Gastroesophageal sphincter (tissue), 4 donors: ENCODE results near the gene TTC39C. TPM values are rescaled to one million over a fixed set of nuclear protein-coding genes. Genes with fewer than 3 reads are reported as not detected.
A peak's percentile ranks its signal among the peaks of the same experiment; 100 is the strongest.

Source experiments
- ATAC-seq: fragments of 150-250 bp; one replicate; pipeline ENCODE4 v1.9.1; 2016; ENCODE audit warnings: mild to moderate bottlenecking, moderate library complexity
- H3K27ac ChIP-seq, 4 donors: fragments of 200-600 bp; sonication (generic) in 3 of 4; 1 replicate in 3 of 4; 2 replicates in 1 of 4; pipeline ENCODE4 v1.5.1; 2016 to 2019
- H3K27me3 ChIP-seq: fragments of 200-600 bp; sonication (generic); one replicate; pipeline ENCODE4 v1.5.1; 2019
- H3K36me3 ChIP-seq, 2 donors: fragments of 200-600 bp; sonication (generic); one replicate each; pipeline ENCODE4 v1.5.1; 2019; ENCODE audit warnings: control low read depth in 1 of 2
- H3K4me1 ChIP-seq, 3 donors: fragments of 200-600 bp; sonication (generic); 1 replicate in 2 of 3; 2 replicates in 1 of 3; pipeline ENCODE4 v1.5.1; 2016 to 2019; ENCODE audit warnings: control low read depth in 2 of 3
- H3K4me3 ChIP-seq, 2 donors: fragments of 200-600 bp; sonication (generic); one replicate each; pipeline ENCODE4 v1.5.1; 2019; ENCODE audit warnings: mild to moderate bottlenecking in 1 of 2, moderate library complexity in 1 of 2
- H3K9me3 ChIP-seq, 3 donors: fragments of 200-600 bp; sonication (generic); one replicate each; pipeline ENCODE4 v1.5.1; 2017 to 2019; ENCODE audit warnings: control low read depth in 2 of 3
- EP300 ChIP-seq: sonication (generic); formaldehyde crosslinking; IDR thresholded peaks from one replicate; pipeline ENCODE4 v1.6.1; 2017; ENCODE audit warnings: antibody characterized with exemption, mild to moderate bottlenecking
- POLR2A ChIP-seq, 2 donors: fragments of 450-650 bp; IDR thresholded peaks; one replicate each; pipeline ENCODE4 v1.6.1; 2017; ENCODE audit warnings: antibody characterized with exemption in 2 of 2, mild to moderate bottlenecking in 2 of 2, moderate library complexity in 1 of 2
- POLR2AphosphoS5 ChIP-seq: sonication (generic); formaldehyde crosslinking; IDR thresholded peaks from one replicate; pipeline ENCODE4 v1.6.1; 2017; ENCODE audit warnings: antibody characterized with exemption
- WGBS, 2 donors: methylation state at CpG; one replicate each; pipeline ENCODE4 v1.1.5; 2018; ENCODE audit warnings: low coverage in 1 of 2; 5-methylcytosine and 5-hydroxymethylcytosine counted together
- total RNA-seq, 4 donors: library from RNA; depleted of rRNA; stranded (reverse); fragments of >200 nt; gene quantifications; one replicate each; pipeline ENCODE4 v1.1.0, GENCODE V29; 2016
- TF ChIP-seq, protein P1 (sequence below), 4 experiments: fragments of 200-600 bp in 2 of 4; fragments of 450-650 bp in 2 of 4; sonication (generic) in 1 of 4; IDR thresholded peaks; one replicate each; pipeline ENCODE4 v1.5.1; 2017 to 2019; ENCODE audit warnings: antibody characterized with exemption in 4 of 4, mild to moderate bottlenecking in 2 of 4, moderate library complexity in 2 of 4

TTC39C gene
- total RNA-seq, result 10 to 100 TPM; 20.9 to 37.7 (median 33.6) TPM

DNA sequence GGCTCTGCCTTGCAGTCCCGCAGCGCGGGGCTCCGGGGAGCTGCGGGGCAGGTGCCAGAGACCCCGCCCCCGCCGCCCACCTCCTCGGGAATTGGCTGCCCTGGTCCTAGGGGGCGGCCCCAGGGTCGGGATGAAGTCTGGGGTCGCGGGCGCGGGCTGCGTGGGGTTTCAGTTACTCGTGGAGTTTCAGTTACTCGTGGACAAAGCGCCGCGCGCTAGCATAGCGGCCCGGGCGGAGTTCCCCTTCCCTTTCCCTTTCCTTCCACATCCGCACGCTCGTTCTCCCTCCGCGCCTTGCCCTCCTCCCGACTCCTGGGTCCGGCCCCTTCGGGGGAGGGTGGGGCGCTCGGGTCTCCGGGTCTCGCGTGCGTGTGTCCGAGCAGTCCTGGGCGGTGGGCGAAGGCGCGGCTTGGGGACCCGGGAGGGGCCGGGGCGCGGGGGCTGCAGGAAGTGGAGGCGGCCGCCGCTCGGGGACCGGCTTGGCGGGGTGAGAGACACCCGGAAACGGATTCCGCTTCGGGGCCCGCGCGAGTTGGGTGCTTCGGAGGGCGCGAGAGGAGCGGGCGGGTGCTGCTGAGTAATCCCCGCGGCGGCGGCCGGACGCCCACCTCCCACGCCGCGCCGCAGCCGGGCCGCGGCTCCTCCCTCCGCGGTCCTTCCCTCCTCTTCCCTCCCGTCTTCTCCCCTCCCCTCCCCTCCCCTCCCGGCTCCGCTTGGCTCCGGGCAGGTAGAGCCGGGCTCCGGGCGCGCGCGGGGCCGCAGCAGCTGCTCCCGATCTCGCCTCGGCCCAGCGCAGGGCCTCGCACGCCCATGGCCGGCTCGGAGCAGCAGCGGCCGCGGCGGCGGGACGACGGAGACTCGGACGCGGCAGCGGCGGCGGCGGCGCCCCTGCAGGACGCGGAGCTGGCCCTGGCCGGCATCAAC is at the start of gene TTC39C:
Gene TTC39C, plus strand, starts transcription at position 693 of the 924 bp plus-strand sequence. Its CDS starts 118 bp downstream, at position 811.
- Histone ChIP-seq H3K36me3 (peaks cover 0 to 5% of the 10 kb centered on the region in 2 donors), H3K27ac (peak within 1 kb of the TSS; percentile 72 to 91 (median 90)), H3K9me3 (no peaks in the 10 kb centered on the region), H3K27me3 (no peaks in the 10 kb centered on the region), H3K4me3 (peak within 1 kb of the TSS; percentile 94 to 96), H3K4me1 (peaks cover 0 to 27% (median 0%) of the 10 kb centered on the region in 3 donors)
- TF ChIP-seq POLR2AphosphoS5, result no peak
- TF ChIP-seq, protein P1, sequence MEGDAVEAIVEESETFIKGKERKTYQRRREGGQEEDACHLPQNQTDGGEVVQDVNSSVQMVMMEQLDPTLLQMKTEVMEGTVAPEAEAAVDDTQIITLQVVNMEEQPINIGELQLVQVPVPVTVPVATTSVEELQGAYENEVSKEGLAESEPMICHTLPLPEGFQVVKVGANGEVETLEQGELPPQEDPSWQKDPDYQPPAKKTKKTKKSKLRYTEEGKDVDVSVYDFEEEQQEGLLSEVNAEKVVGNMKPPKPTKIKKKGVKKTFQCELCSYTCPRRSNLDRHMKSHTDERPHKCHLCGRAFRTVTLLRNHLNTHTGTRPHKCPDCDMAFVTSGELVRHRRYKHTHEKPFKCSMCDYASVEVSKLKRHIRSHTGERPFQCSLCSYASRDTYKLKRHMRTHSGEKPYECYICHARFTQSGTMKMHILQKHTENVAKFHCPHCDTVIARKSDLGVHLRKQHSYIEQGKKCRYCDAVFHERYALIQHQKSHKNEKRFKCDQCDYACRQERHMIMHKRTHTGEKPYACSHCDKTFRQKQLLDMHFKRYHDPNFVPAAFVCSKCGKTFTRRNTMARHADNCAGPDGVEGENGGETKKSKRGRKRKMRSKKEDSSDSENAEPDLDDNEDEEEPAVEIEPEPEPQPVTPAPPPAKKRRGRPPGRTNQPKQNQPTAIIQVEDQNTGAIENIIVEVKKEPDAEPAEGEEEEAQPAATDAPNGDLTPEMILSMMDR (IDR thresholded peaks at IDR 0.05), result no peak
- peak; percentile 49 to 53 for TF ChIP-seq POLR2A (IDR thresholded peaks at IDR 0.05)
- no peak for TF ChIP-seq EP300
- WGBS, 2 donors, result no CpG with 5 or more reads among the region's 118 CpGs
- ATAC-seq, result peak; percentile 82

DNA sequence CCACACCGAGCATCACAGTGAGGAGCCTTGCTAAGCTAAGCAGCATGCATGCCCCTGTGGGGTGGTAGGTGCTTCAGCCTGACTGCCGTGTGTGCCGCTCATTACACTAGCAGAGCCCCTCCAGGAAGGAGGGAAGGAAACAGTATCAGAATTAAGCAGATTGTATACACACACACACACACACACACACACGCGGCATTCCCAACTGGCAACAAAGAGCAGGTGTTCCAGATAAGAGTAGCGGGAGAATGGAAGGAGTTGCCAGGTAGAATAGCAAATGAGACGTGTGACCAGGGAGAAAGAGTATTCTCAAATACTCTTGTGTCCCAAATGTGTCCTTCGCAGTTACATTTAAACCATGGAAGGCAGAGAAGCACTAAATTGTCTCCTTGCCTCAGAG is 47.6 kb upstream of the TTC39C start:
- Histone ChIP-seq H3K4me3 (no peak overlapping the region), H3K36me3 (no peaks in the 10 kb centered on the region), H3K4me1 (peaks cover 0 to 20% (median 4%) of the 10 kb centered on the region in 3 donors), H3K27me3 (no peaks in the 10 kb centered on the region), H3K9me3 (no peaks in the 10 kb centered on the region), H3K27ac (no peak overlapping the region)
- no peak for ATAC-seq
- TF ChIP-seq POLR2A (IDR thresholded peaks at IDR 0.05) (no peak), POLR2AphosphoS5 (no peak)
- TF ChIP-seq, protein P1 (IDR thresholded peaks at IDR 0.05), result no peak
- 86 to 90% methylated on average over 2 to 8 of the region's 8 CpGs for WGBS, 2 donors

DNA sequence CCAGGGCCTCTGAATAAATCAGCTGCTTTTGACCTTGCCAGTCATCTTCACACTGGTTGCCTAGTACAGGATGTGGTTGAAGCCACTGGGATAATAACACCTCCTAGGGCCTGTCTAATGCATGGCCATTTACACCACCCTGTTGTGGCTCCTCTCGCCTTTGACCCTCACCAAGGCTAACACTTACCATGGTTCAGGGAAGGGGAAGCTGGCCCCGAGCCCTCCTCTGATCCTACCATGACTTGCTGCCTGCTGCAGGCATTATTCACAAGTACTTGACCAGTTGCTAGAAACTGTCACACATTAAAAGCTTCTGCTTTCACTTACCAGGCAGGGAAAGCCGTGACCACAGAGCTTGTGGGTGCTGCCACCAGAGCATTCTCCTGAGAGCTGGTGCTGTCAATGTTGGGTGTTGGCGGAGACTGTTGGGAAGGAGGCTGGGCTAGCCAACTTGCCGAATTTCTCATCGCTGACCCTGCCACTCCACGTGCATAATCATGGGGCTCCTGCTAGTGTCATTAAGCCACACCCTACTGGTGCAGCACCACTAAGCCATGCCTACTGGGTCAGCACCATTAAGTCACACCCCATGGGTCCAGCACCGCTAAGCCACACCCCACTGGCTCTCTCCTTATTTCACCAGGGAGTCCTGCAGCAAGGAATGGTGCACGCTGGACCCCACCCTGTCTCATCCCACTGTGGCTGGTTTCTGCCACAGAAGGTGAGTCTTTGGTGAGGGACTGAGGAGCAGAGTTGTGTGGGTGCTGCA is 47.0 kb upstream of the TTC39C start:
- H3K36me3 ChIP-seq, result no peaks in the 10 kb centered on the region
- WGBS, 2 donors, result 50 to 100% methylated on average over 1 of the region's 9 CpGs
- TF ChIP-seq EP300 (no peak), POLR2AphosphoS5 (no peak), POLR2A (IDR thresholded peaks at IDR 0.05) (no peak)
- TF ChIP-seq, protein P1 (IDR thresholded peaks at IDR 0.05), result no peak
- H3K27me3 ChIP-seq, result no peaks in the 10 kb centered on the region
- H3K4me1 ChIP-seq, result peaks cover 0 to 20% (median 4%) of the 10 kb centered on the region in 3 donors
- H3K4me3 ChIP-seq, result no peak overlapping the region
- no peak overlapping the region for H3K27ac ChIP-seq
- peak; percentile 22 for ATAC-seq
- H3K9me3 ChIP-seq, result no peaks in the 10 kb centered on the region

DNA sequence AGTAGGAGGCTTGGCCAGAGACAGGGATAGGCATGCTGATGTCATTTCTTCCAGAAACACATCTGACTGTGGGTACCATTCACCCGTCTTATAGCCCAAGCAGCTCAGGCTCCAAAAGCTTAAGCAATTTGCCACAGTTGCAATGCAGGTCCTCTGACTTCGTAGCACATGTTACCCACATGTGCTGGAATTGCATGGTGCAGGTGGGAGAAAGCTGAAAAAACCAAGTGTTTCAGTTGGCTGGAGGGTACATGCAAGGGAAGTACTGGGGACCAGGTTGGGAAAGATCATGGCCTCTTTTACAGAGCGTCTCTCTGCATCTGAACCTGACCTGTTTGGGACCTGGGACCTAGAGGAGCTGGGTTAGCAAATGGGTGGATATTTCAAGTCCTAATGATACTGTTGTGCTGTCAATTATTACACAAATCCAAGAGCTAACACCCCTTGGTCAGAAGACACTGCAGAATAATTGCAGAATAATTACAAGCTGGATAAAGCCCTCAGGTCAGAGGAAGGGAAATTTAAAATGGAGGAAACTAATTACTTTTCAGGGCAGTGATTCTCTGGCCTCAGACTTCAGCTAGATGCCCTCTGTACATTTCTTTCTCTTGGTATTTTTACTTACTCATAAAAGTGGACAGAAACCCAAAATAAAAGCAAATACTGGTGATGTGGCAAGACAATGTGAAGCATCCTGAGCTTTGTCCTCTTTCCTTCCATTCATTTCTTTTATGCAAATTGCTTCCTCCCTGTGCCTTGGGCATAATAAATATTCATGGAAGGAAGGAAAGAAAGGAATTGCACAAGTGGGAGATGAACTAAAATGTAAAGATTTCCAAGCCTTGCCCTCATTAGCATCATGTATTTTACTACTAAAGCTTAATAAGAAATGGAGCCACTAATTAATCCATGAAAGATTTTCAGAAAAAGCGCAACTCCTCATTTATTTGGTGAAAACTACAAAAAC is 45.6 kb upstream of the TTC39C start:
- H3K36me3 ChIP-seq, result no peaks in the 10 kb centered on the region
- H3K4me1 ChIP-seq, result peaks cover 0 to 20% (median 4%) of the 10 kb centered on the region in 3 donors
- H3K27ac ChIP-seq, result no peak overlapping the region
- 100% methylated on average over 2 of the region's 4 CpGs; no CpG with 5 or more reads in 1 of the 2 donors for WGBS, 2 donors
- no peaks in the 10 kb centered on the region for H3K9me3 ChIP-seq
- H3K4me3 ChIP-seq, result no peak overlapping the region
- TF ChIP-seq EP300, result no peak
- TF ChIP-seq, protein P1 (IDR thresholded peaks at IDR 0.05), result no peak
- no peak for TF ChIP-seq POLR2A (IDR thresholded peaks at IDR 0.05)
- no peak for TF ChIP-seq POLR2AphosphoS5
- no peaks in the 10 kb centered on the region for H3K27me3 ChIP-seq
- no peak for ATAC-seq
